CD14-positive monocyte (primary cell): ENCODE data around the gene SPON1. TPM values are rescaled to one million over a fixed set of nuclear protein-coding genes. Genes with fewer than 3 reads are reported as not detected.

Experiments
- DNase-seq, 3 donors: peaks; one replicate each; pipeline ENCODE4 v3.0.0-alpha.2; 2011 to 2022
- H2AFZ ChIP-seq: 2 replicates; pipeline ENCODE4 v1.6.0; 2012; ENCODE audit warnings: mild to moderate bottlenecking, low read depth, low read length, inconsistent platforms; ENCODE audit not compliant: insufficient read depth, poor library complexity, severe bottlenecking
- H3K27ac ChIP-seq, 2 donors: 1 replicate in 1 of 2; 2 replicates in 1 of 2; pipeline ENCODE4 v1.5.1; 2012 to 2013; ENCODE audit warnings: low read length in 2 of 2, control low read depth in 1 of 2, inconsistent platforms in 1 of 2, low read depth in 1 of 2, mild to moderate bottlenecking in 1 of 2
- H3K27me3 ChIP-seq, 2 donors: one replicate each; pipeline versions ENCODE4 v1.6.0 to v1.6.1; 2011 to 2013; ENCODE audit warnings: low read length in 2 of 2; ENCODE audit not compliant: control insufficient read depth in 2 of 2, insufficient read depth in 2 of 2
- H3K36me3 ChIP-seq, 2 donors: replicated peaks in 1 of 2; 1 replicate in 1 of 2; 2 replicates in 1 of 2; pipeline versions ENCODE4 v1.5.1 to v1.6.1; 2012 to 2013; ENCODE audit warnings: low read length in 2 of 2, control low read depth in 1 of 2, inconsistent platforms in 1 of 2, mild to moderate bottlenecking in 1 of 2; ENCODE audit not compliant: insufficient read depth in 2 of 2, control insufficient read depth in 1 of 2
- H3K4me1 ChIP-seq, 2 donors: 1 replicate in 1 of 2; 2 replicates in 1 of 2; pipeline versions ENCODE4 v1.5.1 to v1.6.1; 2012 to 2013; ENCODE audit warnings: low read length in 2 of 2, control low read depth in 1 of 2, inconsistent platforms in 1 of 2, mild to moderate bottlenecking in 1 of 2, moderate library complexity in 1 of 2; ENCODE audit not compliant: insufficient read depth in 2 of 2, control insufficient read depth in 1 of 2
- H3K4me2 ChIP-seq: replicated peaks from 2 replicates; pipeline ENCODE3; 2012; ENCODE audit warnings: low read length, moderate library complexity, mild to moderate bottlenecking; ENCODE audit not compliant: poor library complexity, severe bottlenecking; ENCODE audit errors: extremely low read depth
- H3K4me3 ChIP-seq, 3 experiments: fragments of 200-600 bp in 1 of 3; sonication (generic) in 1 of 3; replicated peaks in 1 of 3; 1 replicate in 2 of 3; 2 replicates in 1 of 3; pipeline ENCODE4 v1.5.1; 2011 to 2013; ENCODE audit warnings: low read length in 3 of 3, mild to moderate bottlenecking in 3 of 3, control low read depth in 2 of 3, low read depth in 2 of 3, inconsistent platforms in 1 of 3, moderate library complexity in 1 of 3
- H3K79me2 ChIP-seq: 2 replicates; pipeline ENCODE4 v1.6.0; 2012; ENCODE audit warnings: mild to moderate bottlenecking, control low read depth, inconsistent platforms, low read length, moderate library complexity; ENCODE audit not compliant: insufficient read depth
- H3K9ac ChIP-seq: 2 replicates; pipeline ENCODE4 v1.6.0; 2017; ENCODE audit warnings: low read length, mild to moderate bottlenecking; ENCODE audit not compliant: insufficient read depth, poor library complexity, severe bottlenecking
- H3K9me3 ChIP-seq, 2 donors: replicated peaks in 1 of 2; 1 replicate in 1 of 2; 2 replicates in 1 of 2; pipeline versions ENCODE4 v1.5.1 to v1.6.1; 2012 to 2013; ENCODE audit warnings: low read length in 2 of 2, control low read depth in 1 of 2; ENCODE audit not compliant: control insufficient read depth in 1 of 2, insufficient read depth in 1 of 2
- H4K20me1 ChIP-seq: 2 replicates; pipeline ENCODE4 v1.6.0; 2012; ENCODE audit warnings: mild to moderate bottlenecking, low read length, control low read depth, moderate library complexity; ENCODE audit not compliant: insufficient read depth
- H3K27ac Mint-ChIP-seq, 7 donors: one replicate each; pipeline ENCODE4 v1.8.0; 2020; ENCODE audit warnings: mild to moderate bottlenecking in 7 of 7, mixed read lengths in 7 of 7, moderate library complexity in 6 of 7, inconsistent platforms in 2 of 7
- H3K27me3 Mint-ChIP-seq, 3 donors: one replicate each; pipeline ENCODE4 v1.8.0; 2021 to 2022; ENCODE audit warnings: low read depth in 3 of 3, mild to moderate bottlenecking in 3 of 3, mixed read lengths in 3 of 3, moderate library complexity in 3 of 3, inconsistent platforms in 1 of 3
- H3K36me3 Mint-ChIP-seq, 2 donors: one replicate each; pipeline ENCODE4 v1.8.0; 2020; ENCODE audit warnings: mixed read lengths in 2 of 2, inconsistent platforms in 1 of 2, mild to moderate bottlenecking in 1 of 2
- H3K4me1 Mint-ChIP-seq: one replicate; pipeline ENCODE4 v1.8.0; 2020; ENCODE audit warnings: mild to moderate bottlenecking, mixed read lengths
- H3K4me3 Mint-ChIP-seq, 2 donors: one replicate each; pipeline ENCODE4 v1.8.0; 2020; ENCODE audit warnings: mild to moderate bottlenecking in 2 of 2, mixed read lengths in 2 of 2, moderate library complexity in 1 of 2
- H3K9me3 Mint-ChIP-seq, 7 donors: one replicate each; pipeline ENCODE4 v1.8.0; 2020 to 2022; ENCODE audit warnings: mixed read lengths in 7 of 7, mild to moderate bottlenecking in 6 of 7, moderate library complexity in 6 of 7, inconsistent platforms in 2 of 7
- WGBS: methylation state at CpG from one replicate; pipeline ENCODE4 v1.1.5; 2013; ENCODE audit warnings: missing lambda C conversion rate; ENCODE audit not compliant: insufficient coverage; 5-methylcytosine and 5-hydroxymethylcytosine counted together
- intact Hi-C, 2 donors: fragments of 100-400 bp; cut with micrococcal nuclease; formaldehyde crosslinking; loops; one replicate each; pipeline versions ENCODE4 v1.15.0 to v1.15.1; 2023
- polyA plus RNA-seq, 3 donors: library from polyadenylated mRNA; depleted of rRNA in 1 of 3; unstranded in 2 of 3; stranded (reverse) in 1 of 3; fragments of 300-500 nt in 2 of 3; fragments of >200 nt in 1 of 3; fragmentation: Illumina TruSeq in 2 of 3; gene quantifications; 1 replicate in 2 of 3; 2 replicates in 1 of 3; pipeline ENCODE4 v1.2.3, GENCODE V29; 2012 to 2021
- TF ChIP-seq, protein P1 (sequence below): fragments of 200-600 bp; IDR thresholded peaks from one replicate; pipeline ENCODE4 v1.8.0; 2022; ENCODE audit warnings: antibody characterized with exemption, mild to moderate bottlenecking

Gene SPON1
- polyA plus RNA-seq, 3 donors: not detected

DNA sequence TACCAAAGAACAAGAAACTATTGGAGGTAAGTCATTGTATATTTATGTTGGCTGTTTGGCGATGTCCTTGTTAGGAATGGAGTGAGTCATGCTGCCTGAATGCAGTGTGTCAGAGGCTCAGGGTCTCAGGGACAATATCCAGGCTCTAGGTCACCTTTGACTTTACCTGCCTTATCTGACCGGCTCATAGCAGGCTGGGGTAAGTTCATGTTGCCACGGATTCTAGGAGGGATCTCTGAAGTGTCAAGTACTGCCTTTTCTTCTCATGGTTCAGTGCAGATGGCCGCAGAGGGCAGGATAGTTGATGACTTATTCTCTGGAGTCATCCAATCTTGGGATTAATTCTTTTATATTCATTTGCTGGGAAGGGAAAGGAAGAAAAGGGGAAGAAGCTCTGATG, 53.2 kb downstream of the SPON1 start:
- Mint-ChIP-seq H3K4me1 (no peaks in the 10 kb centered on the region), H3K27me3 (peaks cover 0 to 3% (median 1%) of the 10 kb centered on the region in 3 donors), H3K9me3 (no peaks in the 10 kb centered on the region), H3K27ac (no peak overlapping the region), H3K4me3 (no peak overlapping the region), H3K36me3 (no peaks in the 10 kb centered on the region)
- H3K27ac ChIP-seq: no peak overlapping the region
- H3K9ac ChIP-seq: no peak overlapping the region
- H3K79me2 ChIP-seq: no peaks in the 10 kb centered on the region
- no peak for DNase-seq
- H3K9me3 ChIP-seq: no peaks in the 10 kb centered on the region
- no peak overlapping the region for H3K4me2 ChIP-seq
- H3K4me1 ChIP-seq: no peaks in the 10 kb centered on the region
- no peak overlapping the region for H3K4me3 ChIP-seq
- no peaks in the 10 kb centered on the region for H4K20me1 ChIP-seq
- H2AFZ ChIP-seq: no peak overlapping the region
- H3K27me3 ChIP-seq: no peaks in the 10 kb centered on the region
- WGBS: 80% methylated on average over 3 of the region's 4 CpGs
- no peaks in the 10 kb centered on the region for H3K36me3 ChIP-seq
- TF ChIP-seq, protein P1, sequence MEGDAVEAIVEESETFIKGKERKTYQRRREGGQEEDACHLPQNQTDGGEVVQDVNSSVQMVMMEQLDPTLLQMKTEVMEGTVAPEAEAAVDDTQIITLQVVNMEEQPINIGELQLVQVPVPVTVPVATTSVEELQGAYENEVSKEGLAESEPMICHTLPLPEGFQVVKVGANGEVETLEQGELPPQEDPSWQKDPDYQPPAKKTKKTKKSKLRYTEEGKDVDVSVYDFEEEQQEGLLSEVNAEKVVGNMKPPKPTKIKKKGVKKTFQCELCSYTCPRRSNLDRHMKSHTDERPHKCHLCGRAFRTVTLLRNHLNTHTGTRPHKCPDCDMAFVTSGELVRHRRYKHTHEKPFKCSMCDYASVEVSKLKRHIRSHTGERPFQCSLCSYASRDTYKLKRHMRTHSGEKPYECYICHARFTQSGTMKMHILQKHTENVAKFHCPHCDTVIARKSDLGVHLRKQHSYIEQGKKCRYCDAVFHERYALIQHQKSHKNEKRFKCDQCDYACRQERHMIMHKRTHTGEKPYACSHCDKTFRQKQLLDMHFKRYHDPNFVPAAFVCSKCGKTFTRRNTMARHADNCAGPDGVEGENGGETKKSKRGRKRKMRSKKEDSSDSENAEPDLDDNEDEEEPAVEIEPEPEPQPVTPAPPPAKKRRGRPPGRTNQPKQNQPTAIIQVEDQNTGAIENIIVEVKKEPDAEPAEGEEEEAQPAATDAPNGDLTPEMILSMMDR: no peak
- intact Hi-C loops: no loop called here

DNA sequence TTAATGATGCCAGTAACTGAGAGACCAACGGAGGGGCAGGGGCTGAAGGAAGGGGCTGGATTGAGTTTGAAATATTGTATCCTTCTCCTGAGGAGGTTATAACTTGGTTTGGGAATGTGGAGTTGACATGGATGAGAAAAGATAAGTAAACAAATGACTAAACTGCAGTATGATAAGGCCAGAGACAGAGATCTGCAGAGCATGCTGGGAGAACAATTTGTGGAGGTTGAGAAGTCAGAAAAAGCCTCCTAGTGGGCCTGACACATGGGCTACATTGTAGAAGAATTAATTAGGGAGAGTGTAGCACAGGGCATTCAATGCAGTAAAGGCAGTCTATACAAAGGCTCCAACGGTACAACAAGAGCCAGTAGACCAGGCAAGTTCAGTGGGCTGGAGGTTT, 55.9 kb downstream of the SPON1 start:
- H3K27ac Mint-ChIP-seq: no peak overlapping the region
- H3K9me3 ChIP-seq: no peaks in the 10 kb centered on the region
- 79% methylated on average over 2 of the region's 2 CpGs for WGBS
- H3K27ac ChIP-seq: no peak overlapping the region
- H3K36me3 ChIP-seq: no peaks in the 10 kb centered on the region
- H3K4me1 ChIP-seq: no peaks in the 10 kb centered on the region
- no peak overlapping the region for H3K9ac ChIP-seq
- H3K4me2 ChIP-seq: no peak overlapping the region
- no peaks in the 10 kb centered on the region for H3K36me3 Mint-ChIP-seq
- H3K9me3 Mint-ChIP-seq: peaks cover 0 to under 1% (median 0%) of the 10 kb centered on the region in 7 donors
- no peaks in the 10 kb centered on the region for H3K79me2 ChIP-seq
- H3K27me3 Mint-ChIP-seq: peaks cover 0 to 4% (median 1%) of the 10 kb centered on the region in 3 donors
- H2AFZ ChIP-seq: no peak overlapping the region
- no peaks in the 10 kb centered on the region for H3K4me1 Mint-ChIP-seq
- TF ChIP-seq, protein P1: no peak
- intact Hi-C loops: no loop called here
- no peak for DNase-seq
- no peaks in the 10 kb centered on the region for H3K27me3 ChIP-seq
- no peaks in the 10 kb centered on the region for H4K20me1 ChIP-seq
- no peak overlapping the region for H3K4me3 Mint-ChIP-seq
- H3K4me3 ChIP-seq: no peak overlapping the region
